HEK293 (cell line): ENCODE data around the gene TRPM2.

ENCODE experiments used
- CTCF ChIA-PET: fragments of 350-600 bp; formaldehyde crosslinking; extraction: SDS; loops from one replicate; lab custom pipeline; 2021; ENCODE audit warnings: antibody characterized with exemption; lab: Yijun Ruan, JAX
- POLR2A ChIA-PET: fragments of 300-600 bp; formaldehyde crosslinking; extraction: SDS; loops from one replicate; lab custom pipeline; 2020; ENCODE audit warnings: antibody characterized with exemption, inconsistent platforms; lab: Yijun Ruan, JAX
- H3K27ac ChIP-seq: fragments of 200-500 bp; sonication (Bioruptor generic); 2 replicates; pipeline ENCODE4 v1.5.1; 2014; ENCODE audit warnings: low read depth, low read length, control low read depth, inconsistent platforms; ENCODE audit errors: extremely low read depth
- H3K36me3 ChIP-seq, 2 experiments: fragments of 200-500 bp in 1 of 2; sonication (Bioruptor generic) in 1 of 2; 1 replicate in 1 of 2; 2 replicates in 1 of 2; pipeline ENCODE4 v1.5.1; 2014 to 2017; ENCODE audit warnings: inconsistent platforms in 2 of 2, low read length in 2 of 2; ENCODE audit not compliant: control insufficient read depth in 2 of 2, insufficient read depth in 1 of 2
- H3K4me1 ChIP-seq: fragments of 200-500 bp; sonication (Bioruptor generic); 2 replicates; pipeline ENCODE4 v1.5.1; 2014; ENCODE audit warnings: mild to moderate bottlenecking, low read length, inconsistent platforms; ENCODE audit not compliant: control insufficient read depth, insufficient read depth
- H3K4me3 ChIP-seq: 2 replicates; pipeline ENCODE4 v1.5.1; 2011; ENCODE audit warnings: low read depth, mild to moderate bottlenecking, control low read depth, low read length, moderate library complexity
- H3K9me3 ChIP-seq: fragments of 200-500 bp; sonication (Bioruptor generic); 2 replicates; pipeline ENCODE4 v1.5.1; 2014; ENCODE audit warnings: low read depth, low read length, inconsistent platforms; ENCODE audit not compliant: control insufficient read depth, insufficient read depth
- BCL11B ChIP-seq: fragments of 450-650 bp; formaldehyde crosslinking; IDR thresholded peaks from 2 replicates; pipeline ENCODE4 v1.5.1; 2016; ENCODE audit warnings: low read depth, missing biosample characterization, missing genetic modification characterization
- BCL6B ChIP-seq: fragments of 450-650 bp; formaldehyde crosslinking; IDR thresholded peaks from 2 replicates; pipeline ENCODE4 v1.5.1; 2017; ENCODE audit warnings: missing biosample characterization, missing genetic modification characterization
- EGR2 ChIP-seq: fragments of 450-650 bp; formaldehyde crosslinking; IDR thresholded peaks from 2 replicates; pipeline ENCODE4 v1.5.1; 2016; ENCODE audit warnings: low read depth, missing biosample characterization, missing genetic modification characterization
- HOXD13 ChIP-seq: sonication (generic); formaldehyde crosslinking; IDR thresholded peaks from 2 replicates; pipeline ENCODE4 v1.8.0; 2022; ENCODE audit warnings: missing genetic modification reagents, borderline replicate concordance
- SCRT2 ChIP-seq: fragments of 450-650 bp; formaldehyde crosslinking; IDR thresholded peaks from 2 replicates; pipeline ENCODE4 v1.5.1; 2016; ENCODE audit warnings: missing biosample characterization, missing genetic modification characterization
- WT1 ChIP-seq: fragments of 450-650 bp; formaldehyde crosslinking; IDR thresholded peaks from 2 replicates; pipeline ENCODE4 v1.5.1; 2016; ENCODE audit warnings: missing biosample characterization, missing genetic modification characterization
- ZBTB1 ChIP-seq: fragments of 450-650 bp; formaldehyde crosslinking; IDR thresholded peaks from 2 replicates; pipeline ENCODE4 v1.5.1; 2016; ENCODE audit warnings: missing biosample characterization, missing genetic modification characterization
- ZBTB20 ChIP-seq: fragments of 450-650 bp; formaldehyde crosslinking; IDR thresholded peaks from 2 replicates; pipeline ENCODE4 v1.5.1; 2016; ENCODE audit warnings: missing biosample characterization, missing genetic modification characterization
- ZEB2 ChIP-seq: fragments of 450-650 bp; formaldehyde crosslinking; IDR thresholded peaks from 2 replicates; pipeline ENCODE4 v1.5.1; 2016; ENCODE audit warnings: missing biosample characterization, missing genetic modification characterization
- ZFHX2 ChIP-seq: fragments of 450-650 bp; formaldehyde crosslinking; conservative IDR thresholded peaks from 2 replicates; pipeline ENCODE4 v1.5.1; 2016; ENCODE audit warnings: missing biosample characterization, missing genetic modification characterization
- ZNF175 ChIP-seq: fragments of 450-650 bp; formaldehyde crosslinking; IDR thresholded peaks from 2 replicates; pipeline ENCODE4 v1.5.1; 2016; ENCODE audit warnings: missing biosample characterization, missing genetic modification characterization
- ZNF184 ChIP-seq: fragments of 450-650 bp; IDR thresholded peaks from 2 replicates; pipeline ENCODE4 v1.5.1; 2018; ENCODE audit warnings: missing biosample characterization, mild to moderate bottlenecking, missing genetic modification characterization
- ZNF37A ChIP-seq: fragments of 450-650 bp; IDR thresholded peaks from 2 replicates; pipeline ENCODE4 v1.5.1; 2018; ENCODE audit warnings: missing biosample characterization, missing genetic modification characterization
- ZNF391 ChIP-seq: fragments of 450-650 bp; formaldehyde crosslinking; IDR thresholded peaks from 2 replicates; pipeline ENCODE4 v1.5.1; 2016; ENCODE audit warnings: low read depth, missing biosample characterization, missing genetic modification characterization, borderline replicate concordance
- ZNF544 ChIP-seq: fragments of 450-650 bp; formaldehyde crosslinking; IDR thresholded peaks from 2 replicates; pipeline ENCODE4 v1.5.0; 2017; ENCODE audit warnings: missing biosample characterization, missing genetic modification characterization
- ZNF548 ChIP-seq: fragments of 450-650 bp; formaldehyde crosslinking; IDR thresholded peaks from 2 replicates; pipeline ENCODE4 v1.5.1; 2016; ENCODE audit warnings: missing biosample characterization, missing genetic modification characterization
- ZNF560 ChIP-seq: fragments of 450-650 bp; formaldehyde crosslinking; IDR thresholded peaks from 2 replicates; pipeline ENCODE4 v1.5.1; 2017; ENCODE audit warnings: missing biosample characterization, missing genetic modification characterization, borderline replicate concordance
- ZNF561 ChIP-seq: fragments of 450-650 bp; IDR thresholded peaks from 2 replicates; pipeline ENCODE4 v1.5.1; 2018; ENCODE audit warnings: missing biosample characterization, missing genetic modification characterization, borderline replicate concordance
- ZNF654 ChIP-seq: fragments of 450-650 bp; formaldehyde crosslinking; IDR thresholded peaks from 2 replicates; pipeline ENCODE4 v1.5.1; 2016; ENCODE audit warnings: low read depth, missing biosample characterization, missing genetic modification characterization
- ZNF701 ChIP-seq: fragments of 450-650 bp; formaldehyde crosslinking; IDR thresholded peaks from 2 replicates; pipeline ENCODE4 v1.5.1; 2016; ENCODE audit warnings: missing biosample characterization, missing genetic modification characterization
- TF ChIP-seq, protein P1 (sequence below): fragments of 450-650 bp; formaldehyde crosslinking; IDR thresholded peaks from 2 replicates; pipeline ENCODE4 v1.5.1; 2016; ENCODE audit warnings: missing biosample characterization, missing genetic modification characterization
- TF ChIP-seq, protein P2 (sequence below): fragments of 450-650 bp; formaldehyde crosslinking; conservative IDR thresholded peaks from 2 replicates; pipeline ENCODE4 v1.5.1; 2016; ENCODE audit warnings: low read depth, missing biosample characterization, missing genetic modification characterization

TRPM2 gene

DNA sequence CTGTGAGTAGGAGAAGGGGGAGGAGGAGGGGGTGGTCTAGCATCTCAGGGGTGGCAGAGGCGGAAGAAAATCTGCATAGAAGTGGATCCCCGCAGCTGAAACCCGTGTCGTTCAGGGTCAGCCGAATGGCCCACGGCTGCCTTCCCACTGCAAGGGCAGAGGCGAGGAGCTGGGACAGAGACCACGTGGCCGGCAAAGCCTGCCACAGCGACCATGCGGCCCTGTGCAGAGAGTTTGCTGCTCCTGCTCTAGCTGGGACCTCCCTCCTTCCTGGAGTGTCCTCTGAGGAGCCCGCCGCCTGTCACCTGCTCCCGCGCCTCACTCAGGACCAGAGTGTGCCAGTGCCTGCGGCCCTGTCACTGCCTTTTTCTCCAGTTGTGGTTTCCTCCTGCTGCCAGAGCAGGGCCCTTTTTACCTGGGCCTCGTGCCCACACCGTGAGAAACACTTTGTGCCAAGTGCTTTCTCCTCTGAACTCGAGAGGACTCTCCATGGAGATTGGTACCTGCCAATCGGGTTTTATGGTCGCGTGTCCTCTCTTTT, 5.4 kb upstream of the TRPM2 start:
- Histone ChIP-seq H3K27ac (no peak overlapping the region), H3K9me3 (no peaks in the 10 kb centered on the region), H3K4me1 (no peaks in the 10 kb centered on the region), H3K4me3 (no peak overlapping the region), H3K36me3 (no peaks in the 10 kb centered on the region)
- CTCF ChIA-PET: interaction anchor here (0.6 kb wide), 2 partner anchors 140 to 865 kb away, joined by 3 read pairs; no protein-coding TSS in a partner anchor
- TF ChIP-seq WT1 (tag by site-specific recombination) (no peak), ZNF654 (tag by site-specific recombination) (no peak), ZNF391 (tag by site-specific recombination) (no peak), ZNF37A (no peak), ZNF544 (no peak), ZFHX2 (tag by site-specific recombination) (peak; percentile 64), ZNF561 (tag by site-specific recombination) (no peak), EGR2 (peak; percentile 83), ZEB2 (tag by site-specific recombination) (no peak), ZNF175 (tag by site-specific recombination) (no peak), SCRT2 (no peak), ZNF560 (tag by site-specific recombination) (no peak)
- TF ChIP-seq, protein P1, sequence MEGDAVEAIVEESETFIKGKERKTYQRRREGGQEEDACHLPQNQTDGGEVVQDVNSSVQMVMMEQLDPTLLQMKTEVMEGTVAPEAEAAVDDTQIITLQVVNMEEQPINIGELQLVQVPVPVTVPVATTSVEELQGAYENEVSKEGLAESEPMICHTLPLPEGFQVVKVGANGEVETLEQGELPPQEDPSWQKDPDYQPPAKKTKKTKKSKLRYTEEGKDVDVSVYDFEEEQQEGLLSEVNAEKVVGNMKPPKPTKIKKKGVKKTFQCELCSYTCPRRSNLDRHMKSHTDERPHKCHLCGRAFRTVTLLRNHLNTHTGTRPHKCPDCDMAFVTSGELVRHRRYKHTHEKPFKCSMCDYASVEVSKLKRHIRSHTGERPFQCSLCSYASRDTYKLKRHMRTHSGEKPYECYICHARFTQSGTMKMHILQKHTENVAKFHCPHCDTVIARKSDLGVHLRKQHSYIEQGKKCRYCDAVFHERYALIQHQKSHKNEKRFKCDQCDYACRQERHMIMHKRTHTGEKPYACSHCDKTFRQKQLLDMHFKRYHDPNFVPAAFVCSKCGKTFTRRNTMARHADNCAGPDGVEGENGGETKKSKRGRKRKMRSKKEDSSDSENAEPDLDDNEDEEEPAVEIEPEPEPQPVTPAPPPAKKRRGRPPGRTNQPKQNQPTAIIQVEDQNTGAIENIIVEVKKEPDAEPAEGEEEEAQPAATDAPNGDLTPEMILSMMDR (tag by site-specific recombination): no peak
- POLR2A ChIA-PET: no interaction called here

DNA sequence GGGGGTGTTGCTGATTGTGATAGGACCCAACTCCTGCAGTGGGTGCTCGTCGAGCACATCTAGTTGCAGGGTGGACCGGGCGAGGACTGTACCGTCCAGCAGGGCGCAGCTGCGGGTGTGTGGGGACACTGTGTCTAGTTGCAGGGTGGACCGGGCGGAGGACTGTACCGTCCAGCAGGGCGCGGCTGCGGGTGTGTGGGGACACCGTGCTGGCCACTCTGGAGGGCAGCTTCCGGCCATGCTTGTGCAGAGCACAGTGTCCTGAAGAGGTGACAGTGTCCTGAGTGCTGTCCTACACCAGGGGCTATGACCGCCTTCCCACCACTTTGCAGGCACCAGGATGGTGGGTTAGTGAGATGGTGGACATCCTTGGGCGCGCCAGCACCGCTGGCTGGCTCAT, 4.6 kb upstream of the TRPM2 start:
- TF ChIP-seq ZNF37A (no peak), ZNF548 (tag by site-specific recombination) (no peak), ZNF184 (tag by site-specific recombination) (no peak)
- ChIA-PET CTCF (no interaction called here), POLR2A (no interaction called here)
- Histone ChIP-seq H3K9me3 (no peaks in the 10 kb centered on the region), H3K4me3 (no peak overlapping the region), H3K27ac (no peak overlapping the region), H3K36me3 (no peaks in the 10 kb centered on the region), H3K4me1 (no peaks in the 10 kb centered on the region)

GRCh38 chr21:44349416-44349846, 4.0 kb upstream of the TRPM2 start:
- ChIA-PET CTCF (no interaction called here), POLR2A (no interaction called here)
- Histone ChIP-seq H3K4me3 (no peak overlapping the region), H3K36me3 (no peaks in the 10 kb centered on the region), H3K9me3 (no peaks in the 10 kb centered on the region), H3K27ac (no peak overlapping the region), H3K4me1 (no peaks in the 10 kb centered on the region)
- no peak for TF ChIP-seq ZBTB1 (tag by site-specific recombination)

DNA sequence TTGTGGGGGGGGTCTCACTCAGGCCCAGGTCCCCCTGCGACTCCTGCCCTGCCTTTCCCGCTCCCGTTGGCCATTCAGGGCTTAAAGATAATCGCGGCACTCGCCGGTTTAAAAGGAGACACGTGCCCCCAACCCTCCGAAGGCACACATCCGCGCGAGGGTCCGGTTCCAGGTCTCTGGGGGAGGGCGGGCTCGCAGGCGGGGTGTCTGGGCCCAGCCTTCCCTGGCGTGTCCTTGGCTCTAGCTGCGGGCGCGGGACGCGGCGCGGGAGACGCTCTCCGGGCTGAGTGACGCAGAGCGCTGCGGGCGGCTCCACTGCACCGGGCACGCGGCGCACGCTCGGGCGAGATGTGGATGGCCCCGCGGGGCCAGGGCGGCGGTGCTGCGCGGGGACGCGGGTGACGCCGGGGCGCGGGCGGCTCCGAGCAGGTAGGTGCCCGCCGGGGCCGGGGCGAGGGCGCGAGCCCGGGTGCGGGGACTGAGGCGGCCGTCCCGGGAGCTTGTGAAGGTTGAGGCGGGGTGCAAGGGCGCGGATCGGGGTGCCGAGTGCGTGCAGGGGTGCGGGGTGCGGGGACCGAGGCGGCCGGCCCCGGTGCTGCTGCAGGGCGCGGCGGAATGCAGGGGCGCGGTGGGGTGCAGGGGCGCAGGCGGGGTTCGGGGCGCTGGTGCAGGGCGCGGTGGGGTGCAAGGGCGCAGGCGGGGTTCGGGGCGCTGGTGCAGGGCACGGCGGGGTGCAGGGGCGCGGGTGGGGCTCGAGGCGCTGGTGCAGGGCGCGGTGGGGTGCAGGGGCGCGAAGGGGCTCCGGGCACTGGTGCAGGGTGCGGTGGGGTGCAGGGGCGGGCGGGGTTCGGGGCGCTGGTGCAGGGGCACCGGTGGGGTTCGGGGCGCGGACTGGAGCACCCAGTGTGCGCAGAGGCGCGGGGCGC, 3.3 kb upstream of the TRPM2 start:
- H3K36me3 ChIP-seq: no peaks in the 10 kb centered on the region
- no peak overlapping the region for H3K27ac ChIP-seq
- no peaks in the 10 kb centered on the region for H3K9me3 ChIP-seq
- ChIA-PET POLR2A (no interaction called here), CTCF (no interaction called here)
- H3K4me1 ChIP-seq: no peaks in the 10 kb centered on the region
- no peak overlapping the region for H3K4me3 ChIP-seq
- TF ChIP-seq HOXD13 (CRISPR knock-in tag) (no peak), BCL6B (tag by site-specific recombination) (no peak), ZNF701 (tag by site-specific recombination) (no peak), ZNF544 (no peak), ZBTB20 (tag by site-specific recombination) (no peak), BCL11B (no peak)
- TF ChIP-seq, protein P2, sequence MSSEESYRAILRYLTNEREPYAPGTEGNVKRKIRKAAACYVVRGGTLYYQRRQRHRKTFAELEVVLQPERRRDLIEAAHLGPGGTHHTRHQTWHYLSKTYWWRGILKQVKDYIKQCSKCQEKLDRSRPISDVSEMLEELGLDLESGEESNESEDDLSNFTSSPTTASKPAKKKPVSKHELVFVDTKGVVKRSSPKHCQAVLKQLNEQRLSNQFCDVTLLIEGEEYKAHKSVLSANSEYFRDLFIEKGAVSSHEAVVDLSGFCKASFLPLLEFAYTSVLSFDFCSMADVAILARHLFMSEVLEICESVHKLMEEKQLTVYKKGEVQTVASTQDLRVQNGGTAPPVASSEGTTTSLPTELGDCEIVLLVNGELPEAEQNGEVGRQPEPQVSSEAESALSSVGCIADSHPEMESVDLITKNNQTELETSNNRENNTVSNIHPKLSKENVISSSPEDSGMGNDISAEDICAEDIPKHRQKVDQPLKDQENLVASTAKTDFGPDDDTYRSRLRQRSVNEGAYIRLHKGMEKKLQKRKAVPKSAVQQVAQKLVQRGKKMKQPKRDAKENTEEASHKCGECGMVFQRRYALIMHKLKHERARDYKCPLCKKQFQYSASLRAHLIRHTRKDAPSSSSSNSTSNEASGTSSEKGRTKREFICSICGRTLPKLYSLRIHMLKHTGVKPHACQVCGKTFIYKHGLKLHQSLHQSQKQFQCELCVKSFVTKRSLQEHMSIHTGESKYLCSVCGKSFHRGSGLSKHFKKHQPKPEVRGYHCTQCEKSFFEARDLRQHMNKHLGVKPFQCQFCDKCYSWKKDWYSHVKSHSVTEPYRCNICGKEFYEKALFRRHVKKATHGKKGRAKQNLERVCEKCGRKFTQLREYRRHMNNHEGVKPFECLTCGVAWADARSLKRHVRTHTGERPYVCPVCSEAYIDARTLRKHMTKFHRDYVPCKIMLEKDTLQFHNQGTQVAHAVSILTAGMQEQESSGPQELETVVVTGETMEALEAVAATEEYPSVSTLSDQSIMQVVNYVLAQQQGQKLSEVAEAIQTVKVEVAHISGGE (tag by site-specific recombination): no peak
